Testis (tissue), 2 donors: Measurements from ENCODE around the gene SH3BP4.

Source experiments
- CTCF ChIP-seq, 3 experiments: fragments of 450-650 bp in 2 of 3; fragments of 200-600 bp in 1 of 3; sonication (generic) in 1 of 3; IDR thresholded peaks; one replicate each; pipeline ENCODE4 v1.5.1; 2016 to 2019; ENCODE audit warnings: antibody characterized with exemption in 3 of 3, mild to moderate bottlenecking in 2 of 3, moderate library complexity in 1 of 3
- POLR2A ChIP-seq: fragments of 450-650 bp; IDR thresholded peaks from one replicate; pipeline ENCODE4 v1.6.1; 2017; ENCODE audit warnings: antibody characterized with exemption, mild to moderate bottlenecking, moderate library complexity

- no peak for TF ChIP-seq CTCF (IDR thresholded peaks at IDR 0.05)
- no peak for TF ChIP-seq POLR2A
These were observed 101.8 kb downstream of the SH3BP4 start for GRCh38 chr2:235053651-235054050.
